Stimulated activated CD8-positive, alpha-beta memory T cell treated with anti-CD3 and anti-CD28 coated beads, Interleukin-7, amount 100 ng/mL, for 24 hours (primary cell): ENCODE measurements around the gene PPP1R13B.

Experiments
- DNase-seq: peaks from one replicate; pipeline ENCODE4 v3.0.0-alpha.2; 2020; ENCODE audit warnings: low read depth

Gene PPP1R13B

GRCh38 chr14:103744621-103745395 lies 102.6 kb downstream of the PPP1R13B start:
- DNase-seq, result no peak

DNA sequence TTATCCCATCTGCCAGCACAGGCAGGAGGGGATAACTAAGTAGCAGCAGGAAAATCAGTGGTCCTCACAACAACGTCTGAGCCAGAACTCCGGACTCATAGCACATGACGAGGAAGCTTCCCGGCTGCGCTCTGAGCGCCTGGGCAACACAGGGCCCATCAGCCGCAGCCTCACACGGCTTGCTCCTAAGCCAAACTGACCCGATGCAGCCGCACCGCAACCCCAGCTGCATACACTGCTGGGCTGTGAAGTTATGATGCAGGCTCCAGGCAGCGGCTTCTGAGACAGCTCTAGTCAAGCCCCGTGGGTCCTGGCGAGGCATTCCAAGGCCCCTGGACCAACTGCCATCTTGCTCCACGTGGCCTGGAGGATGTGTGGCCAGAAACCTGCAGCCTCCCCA lies 103.7 kb downstream of the PPP1R13B start:
- no peak for DNase-seq

- no peak for DNase-seq
These were observed 104.7 kb downstream of the PPP1R13B start for GRCh38 chr14:103742499-103743255.

DNA sequence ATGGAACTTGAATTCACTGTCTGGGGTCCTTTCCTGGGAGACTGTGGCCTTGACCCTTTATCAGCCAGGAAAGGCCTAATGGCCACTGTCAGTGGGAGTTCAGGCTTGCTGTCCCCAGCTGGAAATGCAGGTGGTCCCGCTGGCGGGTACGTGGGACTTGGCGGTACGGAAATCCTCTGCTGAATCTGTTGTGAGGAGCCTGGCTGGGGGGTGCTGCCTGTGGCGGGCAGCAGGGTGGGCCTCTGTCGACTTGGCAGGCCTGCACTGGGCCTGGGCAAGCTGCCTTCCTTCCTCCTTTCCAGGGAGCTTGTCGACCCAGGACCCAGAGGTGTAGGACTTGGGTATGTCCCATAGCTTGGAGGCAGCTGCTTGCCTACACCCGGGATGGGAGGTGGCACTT lies 105.5 kb downstream of the PPP1R13B start:
- no peak for DNase-seq

DNA sequence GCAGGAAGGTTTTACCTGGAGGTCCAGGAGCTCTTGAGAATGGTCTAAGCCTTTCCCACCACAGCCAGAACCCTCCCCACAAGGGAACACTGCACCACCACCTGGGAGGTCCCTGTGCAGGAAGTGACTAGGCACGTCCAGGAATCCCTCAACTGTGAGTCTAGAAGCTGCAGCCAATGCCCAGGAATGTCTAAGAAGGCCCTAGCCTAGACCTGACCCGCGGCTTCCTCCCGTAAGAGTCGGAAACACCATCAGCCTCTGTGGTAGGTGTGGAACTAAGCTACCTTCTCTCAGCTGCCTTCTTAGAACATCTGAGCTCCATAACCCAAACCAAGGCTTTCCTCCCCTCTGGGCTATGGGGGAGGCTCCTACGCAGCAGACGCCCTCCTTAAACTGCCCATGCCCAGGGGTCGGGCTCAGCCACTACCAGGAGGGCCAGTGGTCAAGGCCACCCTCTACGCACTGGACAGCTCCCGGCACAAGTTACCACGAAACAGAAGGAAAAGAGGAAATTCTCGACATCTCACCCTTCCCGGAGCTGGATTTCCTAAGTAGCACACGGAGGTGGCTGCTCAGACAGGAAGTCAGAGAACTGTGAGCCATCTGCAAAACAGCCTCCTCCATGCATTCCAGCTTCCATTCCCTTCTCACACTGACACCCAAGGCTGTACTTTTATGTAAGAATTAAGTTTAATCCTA lies 106.2 kb downstream of the PPP1R13B start:
- DNase-seq, result no peak

DNA sequence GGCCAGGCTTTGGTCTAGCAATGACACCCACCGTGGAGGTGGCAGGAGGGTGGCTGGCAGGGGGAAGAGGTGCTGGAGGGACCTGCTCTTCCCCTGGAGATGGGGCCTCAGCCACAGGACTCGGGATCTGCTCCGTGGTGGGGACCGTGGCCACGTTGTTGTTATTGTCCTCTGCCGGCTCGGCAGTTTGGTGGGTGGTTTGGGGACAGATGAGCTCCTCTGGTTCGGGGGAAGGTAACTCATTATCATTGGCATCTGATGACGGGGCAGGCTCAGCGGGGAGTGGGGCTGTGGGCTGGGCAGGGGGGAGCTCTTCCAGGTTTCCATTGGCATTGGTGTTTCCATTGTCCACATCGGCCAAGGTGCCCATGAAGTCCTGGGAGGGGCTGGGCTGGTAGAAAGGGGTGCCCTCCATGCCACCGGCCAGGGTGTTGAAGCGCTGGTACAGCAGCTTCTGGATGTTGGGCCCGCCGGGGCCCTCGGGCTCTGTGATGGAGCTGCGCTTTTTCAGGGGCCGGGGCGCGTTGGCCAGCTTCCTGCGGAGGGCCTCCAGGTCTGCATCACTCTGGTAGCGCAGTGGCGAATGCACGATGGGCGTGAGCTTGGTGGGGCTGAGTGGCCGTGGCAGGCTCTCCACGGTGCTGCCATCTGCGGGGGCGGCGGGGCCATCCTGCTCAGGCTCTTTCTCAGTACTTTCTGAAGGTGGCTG lies 107.4 kb downstream of the PPP1R13B start:
- DNase-seq, result no peak

GRCh38 chr14:103739466-103739792 lies 107.9 kb downstream of the PPP1R13B start:
- DNase-seq, result no peak

- DNase-seq, result no peak
These were observed 108.5 kb downstream of the PPP1R13B start for GRCh38 chr14:103738701-103739451.

DNA sequence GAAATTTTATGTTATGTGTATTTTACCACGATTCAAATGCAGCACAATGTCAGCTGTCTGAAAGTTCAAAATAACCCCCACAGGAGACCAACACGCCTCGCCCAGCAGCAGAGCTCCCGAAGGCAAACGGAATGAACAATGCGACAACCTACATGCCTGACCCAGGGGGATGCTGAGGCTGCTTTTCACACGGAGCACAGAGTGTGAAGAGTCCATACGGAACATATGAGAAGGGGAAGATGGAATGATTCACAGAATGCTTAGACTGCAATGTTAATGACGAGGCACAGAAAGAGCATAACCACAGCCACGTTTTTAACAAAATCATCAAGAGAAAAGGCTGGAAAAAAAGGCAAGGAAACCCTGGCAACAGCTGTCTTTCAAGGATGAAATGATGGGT lies 109.2 kb downstream of the PPP1R13B start:
- no peak for DNase-seq

- no peak for DNase-seq
These were observed 109.8 kb downstream of the PPP1R13B start for GRCh38 chr14:103737432-103738045.

- DNase-seq, result no peak
These were observed 110.6 kb downstream of the PPP1R13B start for GRCh38 chr14:103736546-103737431.

DNA sequence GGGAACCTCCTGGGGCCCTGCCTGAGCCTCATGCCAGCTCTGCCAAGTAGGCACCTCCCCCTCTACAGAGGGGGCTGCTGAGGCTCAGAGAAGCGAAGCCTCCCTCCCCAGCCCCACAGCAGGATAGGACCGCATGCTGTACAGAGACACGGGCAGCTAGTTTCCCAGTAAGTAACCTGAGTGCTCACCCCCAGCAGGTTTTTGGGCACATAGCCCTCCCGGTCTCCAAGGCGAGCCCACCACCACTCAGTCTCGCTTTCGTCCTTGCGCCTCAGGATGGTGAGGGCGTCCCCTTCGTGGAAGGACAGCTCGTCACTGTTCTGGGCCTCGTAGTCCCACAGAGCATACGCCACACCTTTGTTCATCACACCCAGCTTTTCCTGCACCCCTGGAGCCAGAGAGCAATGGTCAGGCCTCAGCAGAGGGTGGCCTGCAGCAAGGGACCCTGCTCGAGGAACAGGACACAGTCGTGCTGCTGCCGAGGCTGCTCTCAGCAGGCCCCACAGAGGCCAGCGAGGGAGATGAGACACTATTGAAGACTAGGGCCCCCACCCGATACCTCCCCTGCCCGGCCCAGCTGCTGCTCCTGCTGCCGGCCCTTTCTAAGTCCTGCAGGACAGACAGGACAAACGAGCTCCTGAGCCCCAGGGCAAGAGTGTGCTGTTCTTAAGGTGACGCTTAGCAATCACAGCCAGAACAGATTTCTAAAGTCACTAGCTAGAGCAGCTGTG lies 111.4 kb downstream of the PPP1R13B start:
- no peak for DNase-seq

DNA sequence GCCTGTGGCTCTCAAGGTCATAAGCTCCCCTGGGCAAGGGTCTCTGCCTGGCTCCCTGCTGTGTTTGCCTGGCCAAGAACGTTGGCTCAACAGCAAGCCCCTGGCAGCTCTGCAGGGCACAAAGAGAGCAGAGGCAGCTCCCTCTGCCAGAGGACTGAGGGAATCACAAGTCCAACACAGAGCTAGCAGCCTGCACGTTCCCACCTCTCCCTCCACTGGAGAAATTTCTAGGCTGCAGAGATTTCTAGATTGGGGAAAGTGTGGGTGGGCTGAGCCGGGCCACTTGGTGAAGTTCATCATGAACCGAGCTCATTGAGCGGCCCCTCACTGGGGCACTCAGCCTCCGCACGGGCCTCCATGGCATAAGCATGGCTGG lies 111.9 kb downstream of the PPP1R13B start:
- DNase-seq, result no peak

GRCh38 chr14:103735022-103735421 lies 112.4 kb downstream of the PPP1R13B start:
- DNase-seq, result no peak

GRCh38 chr14:103734081-103734888 lies 113.1 kb downstream of the PPP1R13B start:
- no peak for DNase-seq

GRCh38 chr14:103733651-103734050 lies 113.7 kb downstream of the PPP1R13B start:
- DNase-seq, result no peak

DNA sequence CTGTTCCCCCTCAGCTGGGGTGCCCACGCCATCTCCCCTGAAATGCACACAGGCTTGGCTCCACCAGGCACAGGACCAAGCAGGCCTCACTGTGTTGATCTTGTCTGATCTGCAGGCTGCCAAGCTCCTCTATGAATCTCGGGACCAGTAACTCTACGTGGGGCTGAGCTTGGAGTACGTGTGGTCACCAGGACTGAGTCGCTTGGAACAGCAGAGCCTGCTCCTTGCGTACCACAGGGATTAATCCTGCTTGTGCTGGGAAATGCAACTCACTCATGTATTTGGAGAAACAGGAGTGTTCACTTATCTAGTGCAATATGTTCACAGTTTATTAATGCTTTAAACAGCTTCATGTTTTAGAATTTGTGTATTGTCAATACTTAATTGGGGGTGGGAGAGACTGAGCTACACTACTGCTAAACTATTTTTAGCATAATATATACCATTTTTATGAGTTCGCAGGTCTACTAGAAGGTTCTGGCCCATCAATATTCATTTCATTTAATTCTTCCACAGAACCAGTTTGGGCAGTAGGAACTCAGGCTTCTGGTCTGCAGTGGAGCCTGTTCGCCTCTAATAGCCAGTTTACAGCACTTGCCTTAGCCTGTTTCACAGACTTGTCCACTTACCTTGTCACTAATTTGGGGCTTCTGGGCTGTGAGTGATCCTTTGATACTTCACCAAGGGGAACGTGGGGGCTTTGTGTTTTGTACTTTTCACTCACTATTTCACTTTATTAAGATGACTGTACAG lies 114.3 kb downstream of the PPP1R13B start:
- DNase-seq, result no peak
